WTC11 (cell line): Measurements from ENCODE around the gene COA8. TPM values are rescaled to one million over a fixed set of nuclear protein-coding genes. Genes with fewer than 3 reads are reported as not detected.

Source experiments
- ATF1 ChIP-seq: sonication (generic); formaldehyde crosslinking; IDR thresholded peaks from 2 replicates; pipeline ENCODE4 v1.8.1; 2023; ENCODE audit warnings: mild to moderate bottlenecking, moderate library complexity, missing genetic modification reagents
- CBFB ChIP-seq: sonication (generic); formaldehyde crosslinking; IDR thresholded peaks from 2 replicates; pipeline ENCODE4 v1.8.1; 2022; ENCODE audit warnings: mild to moderate bottlenecking, low read depth, missing genetic modification reagents
- CREM ChIP-seq: sonication (generic); formaldehyde crosslinking; IDR thresholded peaks from 2 replicates; pipeline ENCODE4 v1.8.1; 2022; ENCODE audit warnings: mild to moderate bottlenecking, missing genetic modification reagents, moderate library complexity
- ESRRA ChIP-seq: sonication (generic); formaldehyde crosslinking; IDR thresholded peaks from 2 replicates; pipeline ENCODE4 v1.8.1; 2022; ENCODE audit warnings: mild to moderate bottlenecking, missing genetic modification reagents, borderline replicate concordance
- FOXK1 ChIP-seq: sonication (generic); formaldehyde crosslinking; IDR thresholded peaks from 2 replicates; pipeline ENCODE4 v1.8.0; 2022; ENCODE audit warnings: mild to moderate bottlenecking, moderate library complexity, missing genetic modification reagents
- GTF2I ChIP-seq: fragments of 250-450 bp; sonication (Bioruptor Pico); conservative IDR thresholded peaks from 2 replicates; pipeline ENCODE4 v1.4.0; 2021; ENCODE audit warnings: mild to moderate bottlenecking
- HMGA2 ChIP-seq: fragments of 250-450 bp; sonication (Bioruptor Pico); IDR thresholded peaks from 2 replicates; pipeline ENCODE4 v1.4.0; 2021; ENCODE audit warnings: mild to moderate bottlenecking, moderate library complexity
- JAZF1 ChIP-seq: fragments of 250-450 bp; sonication (Bioruptor Pico); IDR thresholded peaks from 2 replicates; pipeline ENCODE4 v1.9.0; 2021; ENCODE audit warnings: moderate library complexity, mild to moderate bottlenecking, inconsistent platforms
- MYBL2 ChIP-seq: sonication (generic); formaldehyde crosslinking; IDR thresholded peaks from 2 replicates; pipeline ENCODE4 v1.8.1; 2023; ENCODE audit warnings: mild to moderate bottlenecking, moderate library complexity, missing genetic modification reagents
- NFE2L1 ChIP-seq: sonication (generic); formaldehyde crosslinking; IDR thresholded peaks from 2 replicates; pipeline ENCODE4 v1.8.1; 2023; ENCODE audit warnings: missing genetic modification reagents
- NR2C2 ChIP-seq: sonication (generic); formaldehyde crosslinking; IDR thresholded peaks from 2 replicates; pipeline ENCODE4 v1.8.0; 2022; ENCODE audit warnings: mild to moderate bottlenecking, missing genetic modification reagents
- NR3C1 ChIP-seq: sonication (generic); formaldehyde crosslinking; conservative IDR thresholded peaks from 2 replicates; pipeline ENCODE4 v1.8.1; 2023; ENCODE audit warnings: low read depth, mild to moderate bottlenecking, missing genetic modification reagents
- SMAD4 ChIP-seq: sonication (generic); formaldehyde crosslinking; IDR thresholded peaks from 2 replicates; pipeline ENCODE4 v1.8.0; 2022; ENCODE audit warnings: mild to moderate bottlenecking, missing genetic modification reagents
- TEAD1 ChIP-seq: sonication (generic); formaldehyde crosslinking; IDR thresholded peaks from 2 replicates; pipeline ENCODE4 v1.8.0; 2022; ENCODE audit warnings: mild to moderate bottlenecking, missing genetic modification reagents
- ZNF138 ChIP-seq: sonication (generic); formaldehyde crosslinking; conservative IDR thresholded peaks from 2 replicates; pipeline ENCODE4 v1.8.1; 2022; ENCODE audit warnings: mild to moderate bottlenecking, moderate library complexity, missing genetic modification reagents
- ZNF219 ChIP-seq: sonication (generic); formaldehyde crosslinking; IDR thresholded peaks from 2 replicates; pipeline ENCODE4 v1.8.0; 2023; ENCODE audit warnings: missing genetic modification reagents, mild to moderate bottlenecking, borderline replicate concordance
- ZNF317 ChIP-seq: sonication (generic); formaldehyde crosslinking; IDR thresholded peaks from 2 replicates; pipeline ENCODE4 v1.8.1; 2023; ENCODE audit warnings: low read depth, mild to moderate bottlenecking, moderate library complexity, missing genetic modification reagents, borderline replicate concordance
- ZNF423 ChIP-seq: fragments of 250-450 bp; sonication (Bioruptor Pico); IDR thresholded peaks from 2 replicates; pipeline ENCODE4 v2.1.2; 2022; ENCODE audit warnings: mild to moderate bottlenecking, moderate library complexity
- ZNF671 ChIP-seq: fragments of 250-450 bp; sonication (Bioruptor Pico); IDR thresholded peaks from 2 replicates; pipeline ENCODE4 v1.8.0; 2021; ENCODE audit warnings: mild to moderate bottlenecking
- total RNA-seq: library from RNA; stranded (reverse); gene quantifications from 3 replicates; pipeline ENCODE4 v1.2.3, GENCODE V29; 2021
- TF ChIP-seq, protein P1 (sequence below): sonication (generic); formaldehyde crosslinking; IDR thresholded peaks from 2 replicates; pipeline ENCODE4 v1.8.1; 2023; ENCODE audit warnings: mild to moderate bottlenecking, missing genetic modification reagents, moderate library complexity
- TF ChIP-seq, protein P2 (sequence below): fragments of 250-450 bp; sonication (Bioruptor Pico); IDR thresholded peaks from 2 replicates; pipeline ENCODE4 v1.9.0; 2021; ENCODE audit warnings: mild to moderate bottlenecking
- TF ChIP-seq, protein P3 (sequence below): sonication (generic); formaldehyde crosslinking; IDR thresholded peaks from 2 replicates; pipeline ENCODE4 v1.8.0; 2022; ENCODE audit warnings: mild to moderate bottlenecking, missing genetic modification reagents
- TF ChIP-seq, protein P4 (sequence below): sonication (generic); formaldehyde crosslinking; IDR thresholded peaks from 2 replicates; pipeline ENCODE4 v1.8.1; 2023; ENCODE audit warnings: mild to moderate bottlenecking, missing genetic modification reagents
- TF ChIP-seq, protein P5 (sequence below): sonication (generic); formaldehyde crosslinking; IDR thresholded peaks from 2 replicates; pipeline ENCODE4 v1.8.1; 2023; ENCODE audit warnings: mild to moderate bottlenecking, moderate library complexity, missing genetic modification reagents
- TF ChIP-seq, protein P6 (sequence below): sonication (generic); formaldehyde crosslinking; IDR thresholded peaks from 2 replicates; pipeline ENCODE4 v1.8.1; 2022; ENCODE audit warnings: mild to moderate bottlenecking, moderate library complexity, missing genetic modification reagents
- TF ChIP-seq, protein P7 (sequence below): sonication (generic); formaldehyde crosslinking; IDR thresholded peaks from 2 replicates; pipeline ENCODE4 v1.8.0; 2022; ENCODE audit warnings: mild to moderate bottlenecking, missing genetic modification reagents
- TF ChIP-seq, protein P8 (sequence below): sonication (generic); formaldehyde crosslinking; IDR thresholded peaks from 2 replicates; pipeline ENCODE4 v1.8.1; 2022; ENCODE audit warnings: missing genetic modification reagents, borderline replicate concordance
- TF ChIP-seq, protein P9 (sequence below): fragments of 250-450 bp; sonication (Bioruptor Pico); conservative IDR thresholded peaks from 2 replicates; pipeline ENCODE4 v1.9.0; 2021; ENCODE audit warnings: mild to moderate bottlenecking

COA8 gene
- total RNA-seq, 1 experiment from 2014 or later: 36.4 TPM

DNA sequence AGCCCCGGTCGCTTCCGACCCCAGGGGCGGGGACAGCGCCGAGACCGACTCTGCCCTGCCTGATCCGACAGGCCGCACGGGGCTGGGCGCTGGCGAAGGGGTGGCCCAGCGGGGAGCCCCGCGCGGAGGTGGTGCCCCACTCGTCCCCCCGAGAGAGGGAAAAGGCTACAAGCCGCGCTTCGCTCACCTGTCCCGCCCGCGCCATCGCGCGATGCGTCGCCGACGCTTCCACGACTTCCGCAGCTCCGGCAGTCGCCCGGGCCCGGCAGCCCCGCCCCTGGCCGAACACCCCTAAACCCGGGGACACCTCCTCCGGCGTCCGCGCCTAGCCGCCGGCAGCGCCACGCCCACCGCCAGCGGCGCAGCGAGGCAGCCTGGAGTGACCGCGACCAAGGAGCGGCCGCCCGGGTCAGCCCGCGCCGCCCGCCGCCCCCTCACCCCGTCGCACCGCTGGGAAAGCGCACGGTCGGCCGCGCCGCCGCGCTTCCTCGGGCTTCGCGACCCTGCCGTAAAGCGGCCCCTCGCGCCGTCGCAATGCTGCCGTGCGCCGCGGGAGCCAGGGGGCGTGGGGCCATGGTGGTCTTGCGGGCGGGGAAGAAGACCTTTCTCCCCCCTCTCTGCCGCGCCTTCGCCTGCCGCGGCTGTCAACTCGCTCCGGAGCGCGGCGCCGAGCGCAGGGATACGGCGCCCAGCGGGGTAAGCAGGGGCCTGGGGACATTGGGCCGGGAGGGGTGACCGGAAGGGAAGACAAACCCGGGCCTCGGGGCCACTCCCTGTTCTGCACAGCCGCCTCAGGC is at the start of gene COA8, which contains the start of gene BAG5 (continued):
- TF ChIP-seq NR3C1 (CRISPR knock-in tag): 0 out of 2 replicates have a peak, but pooled peaks have one; percentile 24
- no peak for TF ChIP-seq GTF2I (CRISPR knock-in tag)
- TF ChIP-seq ZNF219 (CRISPR knock-in tag): no peak
- TF ChIP-seq, protein P1, sequence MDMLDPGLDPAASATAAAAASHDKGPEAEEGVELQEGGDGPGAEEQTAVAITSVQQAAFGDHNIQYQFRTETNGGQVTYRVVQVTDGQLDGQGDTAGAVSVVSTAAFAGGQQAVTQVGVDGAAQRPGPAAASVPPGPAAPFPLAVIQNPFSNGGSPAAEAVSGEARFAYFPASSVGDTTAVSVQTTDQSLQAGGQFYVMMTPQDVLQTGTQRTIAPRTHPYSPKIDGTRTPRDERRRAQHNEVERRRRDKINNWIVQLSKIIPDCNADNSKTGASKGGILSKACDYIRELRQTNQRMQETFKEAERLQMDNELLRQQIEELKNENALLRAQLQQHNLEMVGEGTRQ (CRISPR knock-in tag): no peak
- TF ChIP-seq ZNF138: 0 out of 2 replicates have a peak, but pooled peaks have one; percentile 38
- TF ChIP-seq HMGA2: no peak
- no peak for TF ChIP-seq ZNF423 (CRISPR knock-in tag)
- TF ChIP-seq, protein P2, sequence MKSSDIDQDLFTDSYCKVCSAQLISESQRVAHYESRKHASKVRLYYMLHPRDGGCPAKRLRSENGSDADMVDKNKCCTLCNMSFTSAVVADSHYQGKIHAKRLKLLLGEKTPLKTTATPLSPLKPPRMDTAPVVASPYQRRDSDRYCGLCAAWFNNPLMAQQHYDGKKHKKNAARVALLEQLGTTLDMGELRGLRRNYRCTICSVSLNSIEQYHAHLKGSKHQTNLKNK (CRISPR knock-in tag): no peak
- TF ChIP-seq, protein P3, sequence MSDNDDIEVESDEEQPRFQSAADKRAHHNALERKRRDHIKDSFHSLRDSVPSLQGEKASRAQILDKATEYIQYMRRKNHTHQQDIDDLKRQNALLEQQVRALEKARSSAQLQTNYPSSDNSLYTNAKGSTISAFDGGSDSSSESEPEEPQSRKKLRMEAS (CRISPR knock-in tag): peak; percentile 70
- no peak for TF ChIP-seq ATF1
- TF ChIP-seq NR2C2 (CRISPR knock-in tag): no peak
- TF ChIP-seq, protein P4, sequence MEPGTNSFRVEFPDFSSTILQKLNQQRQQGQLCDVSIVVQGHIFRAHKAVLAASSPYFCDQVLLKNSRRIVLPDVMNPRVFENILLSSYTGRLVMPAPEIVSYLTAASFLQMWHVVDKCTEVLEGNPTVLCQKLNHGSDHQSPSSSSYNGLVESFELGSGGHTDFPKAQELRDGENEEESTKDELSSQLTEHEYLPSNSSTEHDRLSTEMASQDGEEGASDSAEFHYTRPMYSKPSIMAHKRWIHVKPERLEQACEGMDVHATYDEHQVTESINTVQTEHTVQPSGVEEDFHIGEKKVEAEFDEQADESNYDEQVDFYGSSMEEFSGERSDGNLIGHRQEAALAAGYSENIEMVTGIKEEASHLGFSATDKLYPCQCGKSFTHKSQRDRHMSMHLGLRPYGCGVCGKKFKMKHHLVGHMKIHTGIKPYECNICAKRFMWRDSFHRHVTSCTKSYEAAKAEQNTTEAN (CRISPR knock-in tag): 0 out of 2 replicates have a peak, but pooled peaks have one; percentile 58
- TF ChIP-seq JAZF1: no peak
- TF ChIP-seq CREM (CRISPR knock-in tag): 0 out of 2 replicates have a peak, but pooled peaks have one; percentile 46
- no peak for TF ChIP-seq ZNF671 (CRISPR knock-in tag)
- no peak for TF ChIP-seq TEAD1 (CRISPR knock-in tag)
- TF ChIP-seq, protein P5, sequence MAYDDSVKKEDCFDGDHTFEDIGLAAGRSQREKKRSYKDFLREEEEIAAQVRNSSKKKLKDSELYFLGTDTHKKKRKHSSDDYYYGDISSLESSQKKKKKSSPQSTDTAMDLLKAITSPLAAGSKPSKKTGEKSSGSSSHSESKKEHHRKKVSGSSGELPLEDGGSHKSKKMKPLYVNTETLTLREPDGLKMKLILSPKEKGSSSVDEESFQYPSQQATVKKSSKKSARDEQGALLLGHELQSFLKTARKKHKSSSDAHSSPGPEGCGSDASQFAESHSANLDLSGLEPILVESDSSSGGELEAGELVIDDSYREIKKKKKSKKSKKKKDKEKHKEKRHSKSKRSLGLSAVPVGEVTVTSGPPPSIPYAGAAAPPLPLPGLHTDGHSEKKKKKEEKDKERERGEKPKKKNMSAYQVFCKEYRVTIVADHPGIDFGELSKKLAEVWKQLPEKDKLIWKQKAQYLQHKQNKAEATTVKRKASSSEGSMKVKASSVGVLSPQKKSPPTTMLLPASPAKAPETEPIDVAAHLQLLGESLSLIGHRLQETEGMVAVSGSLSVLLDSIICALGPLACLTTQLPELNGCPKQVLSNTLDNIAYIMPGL (CRISPR knock-in tag): peak; percentile 52; the same call in 1 of the 2 replicates
- TF ChIP-seq NFE2L1 (CRISPR knock-in tag): no peak
- peak; percentile 71; the same call in 1 of the 2 replicates for TF ChIP-seq MYBL2
- peak; percentile 88 for TF ChIP-seq FOXK1
- TF ChIP-seq, protein P6, sequence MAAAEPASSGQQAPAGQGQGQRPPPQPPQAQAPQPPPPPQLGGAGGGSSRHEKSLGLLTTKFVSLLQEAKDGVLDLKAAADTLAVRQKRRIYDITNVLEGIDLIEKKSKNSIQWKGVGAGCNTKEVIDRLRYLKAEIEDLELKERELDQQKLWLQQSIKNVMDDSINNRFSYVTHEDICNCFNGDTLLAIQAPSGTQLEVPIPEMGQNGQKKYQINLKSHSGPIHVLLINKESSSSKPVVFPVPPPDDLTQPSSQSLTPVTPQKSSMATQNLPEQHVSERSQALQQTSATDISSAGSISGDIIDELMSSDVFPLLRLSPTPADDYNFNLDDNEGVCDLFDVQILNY (CRISPR knock-in tag): no peak
- TF ChIP-seq, protein P7, sequence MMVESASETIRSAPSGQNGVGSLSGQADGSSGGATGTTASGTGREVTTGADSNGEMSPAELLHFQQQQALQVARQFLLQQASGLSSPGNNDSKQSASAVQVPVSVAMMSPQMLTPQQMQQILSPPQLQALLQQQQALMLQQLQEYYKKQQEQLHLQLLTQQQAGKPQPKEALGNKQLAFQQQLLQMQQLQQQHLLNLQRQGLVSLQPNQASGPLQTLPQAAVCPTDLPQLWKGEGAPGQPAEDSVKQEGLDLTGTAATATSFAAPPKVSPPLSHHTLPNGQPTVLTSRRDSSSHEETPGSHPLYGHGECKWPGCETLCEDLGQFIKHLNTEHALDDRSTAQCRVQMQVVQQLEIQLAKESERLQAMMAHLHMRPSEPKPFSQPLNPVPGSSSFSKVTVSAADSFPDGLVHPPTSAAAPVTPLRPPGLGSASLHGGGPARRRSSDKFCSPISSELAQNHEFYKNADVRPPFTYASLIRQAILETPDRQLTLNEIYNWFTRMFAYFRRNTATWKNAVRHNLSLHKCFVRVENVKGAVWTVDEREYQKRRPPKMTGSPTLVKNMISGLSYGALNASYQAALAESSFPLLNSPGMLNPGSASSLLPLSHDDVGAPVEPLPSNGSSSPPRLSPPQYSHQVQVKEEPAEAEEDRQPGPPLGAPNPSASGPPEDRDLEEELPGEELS (CRISPR knock-in tag): peak; percentile 27; the same call in 1 of the 2 replicates
- TF ChIP-seq, protein P8, sequence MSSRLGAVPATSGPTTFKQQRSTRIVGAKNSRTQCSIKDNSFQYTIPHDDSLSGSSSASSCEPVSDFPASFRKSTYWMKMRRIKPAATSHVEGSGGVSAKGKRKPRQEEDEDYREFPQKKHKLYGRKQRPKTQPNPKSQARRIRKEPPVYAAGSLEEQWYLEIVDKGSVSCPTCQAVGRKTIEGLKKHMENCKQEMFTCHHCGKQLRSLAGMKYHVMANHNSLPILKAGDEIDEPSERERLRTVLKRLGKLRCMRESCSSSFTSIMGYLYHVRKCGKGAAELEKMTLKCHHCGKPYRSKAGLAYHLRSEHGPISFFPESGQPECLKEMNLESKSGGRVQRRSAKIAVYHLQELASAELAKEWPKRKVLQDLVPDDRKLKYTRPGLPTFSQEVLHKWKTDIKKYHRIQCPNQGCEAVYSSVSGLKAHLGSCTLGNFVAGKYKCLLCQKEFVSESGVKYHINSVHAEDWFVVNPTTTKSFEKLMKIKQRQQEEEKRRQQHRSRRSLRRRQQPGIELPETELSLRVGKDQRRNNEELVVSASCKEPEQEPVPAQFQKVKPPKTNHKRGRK: no peak
- 0 out of 2 replicates have a peak, but pooled peaks have one; percentile 62 for TF ChIP-seq CBFB (CRISPR knock-in tag)
- TF ChIP-seq, protein P9, sequence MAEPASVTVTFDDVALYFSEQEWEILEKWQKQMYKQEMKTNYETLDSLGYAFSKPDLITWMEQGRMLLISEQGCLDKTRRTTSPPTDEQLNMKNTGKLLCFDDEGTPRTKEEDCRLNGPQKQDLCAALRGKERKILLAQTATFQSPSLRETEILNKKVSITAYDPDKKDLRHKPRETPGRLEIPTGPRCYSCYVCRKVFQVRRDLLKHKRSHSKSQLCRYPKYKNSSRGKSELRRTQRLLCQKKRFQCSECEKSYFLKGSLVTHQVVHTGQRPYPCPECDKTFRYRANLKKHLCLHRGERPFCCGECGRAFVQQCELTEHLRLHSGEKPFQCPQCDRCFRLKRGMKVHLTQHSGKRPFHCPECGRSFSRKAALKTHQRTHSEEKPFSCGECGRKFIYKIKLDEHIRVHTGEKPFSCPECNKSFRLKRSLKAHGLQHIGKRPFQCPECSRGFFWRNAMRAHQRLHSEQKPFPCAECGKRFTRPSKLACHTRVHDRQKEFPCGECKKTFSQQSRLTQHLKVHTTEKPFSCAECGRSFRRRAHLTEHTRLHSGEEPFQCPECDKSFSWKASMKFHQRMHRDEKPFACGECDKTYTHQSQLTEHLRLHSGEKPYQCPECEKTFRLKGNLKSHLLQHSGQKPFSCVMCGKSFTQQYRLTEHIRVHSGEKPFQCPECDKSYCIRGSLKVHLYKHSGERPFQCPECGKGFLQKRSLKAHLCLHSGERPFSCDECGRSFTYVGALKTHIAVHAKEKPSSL (CRISPR knock-in tag): no peak
- TF ChIP-seq ZNF317 (CRISPR knock-in tag): no peak
- TF ChIP-seq SMAD4 (CRISPR knock-in tag): no peak; the same call in 1 of the 2 replicates
- TF ChIP-seq ESRRA: 0 out of 2 replicates have a peak, but pooled peaks have one; percentile 2
